ENCODE results near the gene FGF2.

DNA sequence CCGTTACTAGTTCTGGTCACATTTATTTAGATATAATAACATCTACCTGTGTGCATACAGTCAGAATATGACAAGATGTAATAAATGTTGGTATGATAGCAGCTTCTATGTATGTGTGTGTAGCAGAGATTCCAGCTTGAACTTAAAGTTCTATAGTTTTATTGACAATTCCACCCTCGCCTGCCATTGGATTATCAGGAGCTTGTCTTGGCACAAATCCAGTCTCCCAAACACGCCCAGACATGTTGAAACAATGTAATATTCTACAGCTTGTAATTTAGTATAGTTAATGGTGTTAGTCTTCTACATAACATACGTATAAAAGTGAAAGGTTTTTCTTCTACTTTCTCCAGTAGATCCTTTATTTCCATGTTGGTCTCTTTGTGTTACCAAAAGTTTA lies 49.7 kb upstream of the FGF2 start:
- no peak for TF ChIP-seq REST (IDR thresholded peaks at IDR 0.05)
- no peak for TF ChIP-seq CTCF (IDR thresholded peaks at IDR 0.05; ENCODE audit: low read depth, low read length, missing input control)
- TF ChIP-seq TAF1 (conservative IDR thresholded peaks at IDR 0.05), result no peak
- TF ChIP-seq, protein P1, sequence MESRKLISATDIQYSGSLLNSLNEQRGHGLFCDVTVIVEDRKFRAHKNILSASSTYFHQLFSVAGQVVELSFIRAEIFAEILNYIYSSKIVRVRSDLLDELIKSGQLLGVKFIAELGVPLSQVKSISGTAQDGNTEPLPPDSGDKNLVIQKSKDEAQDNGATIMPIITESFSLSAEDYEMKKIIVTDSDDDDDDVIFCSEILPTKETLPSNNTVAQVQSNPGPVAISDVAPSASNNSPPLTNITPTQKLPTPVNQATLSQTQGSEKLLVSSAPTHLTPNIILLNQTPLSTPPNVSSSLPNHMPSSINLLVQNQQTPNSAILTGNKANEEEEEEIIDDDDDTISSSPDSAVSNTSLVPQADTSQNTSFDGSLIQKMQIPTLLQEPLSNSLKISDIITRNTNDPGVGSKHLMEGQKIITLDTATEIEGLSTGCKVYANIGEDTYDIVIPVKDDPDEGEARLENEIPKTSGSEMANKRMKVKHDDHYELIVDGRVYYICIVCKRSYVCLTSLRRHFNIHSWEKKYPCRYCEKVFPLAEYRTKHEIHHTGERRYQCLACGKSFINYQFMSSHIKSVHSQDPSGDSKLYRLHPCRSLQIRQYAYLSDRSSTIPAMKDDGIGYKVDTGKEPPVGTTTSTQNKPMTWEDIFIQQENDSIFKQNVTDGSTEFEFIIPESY (IDR thresholded peaks at IDR 0.05), result no peak
- TF ChIP-seq YY1 (IDR thresholded peaks at IDR 0.05), result no peak
- no peak for TF ChIP-seq NR2F2 (IDR thresholded peaks at IDR 0.05)
- TF ChIP-seq EGR1 (IDR thresholded peaks at IDR 0.05; ENCODE audit: low read depth in 2 of 2), result no peak
- no peak for TF ChIP-seq JUND (IDR thresholded peaks at IDR 0.05)

Measured in liver (tissue), 3 donors.